Renal cortex interstitium (tissue), 11 donors: ENCODE data around the gene UVRAG. TPM values are rescaled to one million over a fixed set of nuclear protein-coding genes. Genes with fewer than 3 reads are reported as not detected.
"Not testable (repeated sequence)": the region's sequence is repeated elsewhere in the genome, so short reads cannot be mapped to it uniquely, and the experiment has no call there.

Source experiments
- DNase-seq, 11 donors: peaks; one replicate each; pipeline ENCODE4 v3.0.0-alpha.2; 2013; ENCODE audit warnings: low read depth in 9 of 11, low spot score in 4 of 11; ENCODE audit errors: extremely low read depth in 1 of 11
- polyA plus RNA-seq, 3 donors: library from polyadenylated mRNA; unstranded; fragments of 120-200 nt; gene quantifications; one replicate each; pipeline ENCODE4 v1.2.1, GENCODE V29; 2013; ENCODE audit not compliant: insufficient read length in 3 of 3

The UVRAG gene
- polyA plus RNA-seq, 3 donors = 15.4 to 18.1 (median 16.5) TPM

DNA sequence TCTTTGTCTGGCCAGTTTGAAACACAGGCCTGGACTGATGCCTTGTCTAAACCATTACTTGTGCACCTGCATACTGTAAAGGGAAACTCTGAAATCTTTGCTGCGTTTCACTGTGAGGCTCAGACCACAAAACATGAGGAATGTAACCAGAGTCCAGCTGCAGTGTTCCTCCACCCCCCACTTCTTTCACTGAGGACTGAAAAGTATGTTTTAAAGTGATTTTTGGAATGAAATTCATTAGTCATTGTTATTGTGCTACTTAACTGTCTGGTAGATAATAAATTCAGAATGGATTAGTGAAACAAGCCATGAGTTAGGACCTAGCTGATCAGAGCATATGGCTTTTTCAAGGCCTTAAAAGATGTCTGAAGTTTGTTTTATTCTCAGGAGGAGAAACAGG is 210.1 kb downstream of the UVRAG start:
- DNase-seq = peak in 10 of 11 donors; percentile 15 to 55 (median 34)

- no peak for DNase-seq
These were observed 210.8 kb downstream of the UVRAG start for GRCh38 chr11:76025817-76026216.

DNA sequence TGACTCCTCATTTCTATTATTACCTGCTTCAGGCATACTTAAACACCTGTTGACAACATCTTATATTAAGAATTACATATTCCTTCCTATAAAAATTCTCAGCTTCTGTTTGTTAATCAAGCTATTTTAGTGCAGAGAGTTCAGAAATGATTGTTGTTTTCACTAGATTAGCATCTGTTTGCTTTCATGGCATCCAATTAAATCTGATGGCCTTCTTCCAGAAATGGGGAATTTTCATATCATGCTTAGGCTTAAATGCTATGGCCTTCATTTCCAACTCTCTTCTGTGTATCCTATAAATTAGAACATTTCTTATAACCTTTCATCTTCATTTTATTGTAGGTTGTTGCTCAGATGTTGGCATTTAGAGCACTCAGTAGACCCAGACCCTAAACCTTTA is 211.3 kb downstream of the UVRAG start:
- no peak for DNase-seq

- no peak for DNase-seq
These were observed 211.9 kb downstream of the UVRAG start for GRCh38 chr11:76026862-76027261.

DNA sequence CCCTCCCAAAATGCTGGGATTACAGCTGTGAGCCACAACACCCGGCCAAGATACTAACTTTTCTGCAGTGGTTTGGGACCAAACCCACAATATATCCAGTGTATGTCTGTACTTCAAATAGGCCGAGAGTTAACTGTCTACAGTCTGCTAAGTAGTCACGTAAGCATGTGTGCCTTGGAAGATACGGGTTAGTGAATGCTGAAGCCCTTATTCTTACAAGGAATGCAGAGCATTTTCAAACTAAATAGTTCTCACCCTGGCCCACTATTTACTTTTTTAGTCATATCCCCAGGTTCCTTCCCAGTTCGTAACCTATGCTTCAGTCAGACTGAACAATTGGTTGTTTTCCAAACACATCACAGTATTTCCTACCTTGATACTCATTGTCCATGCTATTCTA is 215.3 kb downstream of the UVRAG start:
- DNase-seq = no peak

- no peak for DNase-seq
These were observed 216.1 kb downstream of the UVRAG start for GRCh38 chr11:76030968-76031590.

GRCh38 chr11:76033699-76034098 is 218.7 kb downstream of the UVRAG start:
- no peak for DNase-seq

DNA sequence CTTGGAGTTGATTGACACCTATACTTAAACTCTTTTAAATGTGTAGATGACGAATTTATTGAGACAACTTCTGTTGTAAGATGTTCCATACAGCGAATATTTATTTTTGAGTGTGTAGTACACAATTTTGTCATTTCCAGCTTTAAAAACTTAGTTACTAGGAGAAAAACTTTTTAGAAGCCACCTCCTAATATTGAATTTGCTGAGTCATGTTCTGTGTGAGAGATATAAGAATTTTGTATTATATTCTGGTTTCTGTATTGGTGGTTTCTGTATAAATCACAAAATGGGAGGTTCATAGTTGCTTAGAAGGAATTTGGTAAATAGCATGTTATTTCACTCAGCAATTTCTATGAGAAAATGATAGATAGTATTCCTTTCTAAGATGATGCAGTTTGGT is 220.0 kb downstream of the UVRAG start:
- DNase-seq = no peak

DNA sequence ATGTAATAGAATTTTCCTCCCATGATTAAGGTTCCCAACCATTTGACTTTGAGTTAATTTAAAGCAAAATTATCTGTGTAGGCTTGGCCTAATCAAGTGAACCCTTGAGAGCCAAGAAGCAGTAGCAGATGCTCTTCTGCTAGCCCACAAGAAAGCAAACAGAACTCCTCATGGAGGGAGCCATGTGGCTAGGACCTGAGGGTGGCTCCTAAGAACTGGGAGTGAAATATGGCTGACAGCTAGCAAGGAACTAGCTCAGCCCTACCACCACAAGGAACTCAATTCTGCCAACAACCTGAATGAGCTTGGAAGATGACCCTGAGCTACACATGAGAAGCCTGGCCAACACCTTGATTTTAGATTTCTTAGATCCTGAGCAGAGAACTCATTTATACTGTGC is 223.6 kb downstream of the UVRAG start:
- no peak for DNase-seq

DNA sequence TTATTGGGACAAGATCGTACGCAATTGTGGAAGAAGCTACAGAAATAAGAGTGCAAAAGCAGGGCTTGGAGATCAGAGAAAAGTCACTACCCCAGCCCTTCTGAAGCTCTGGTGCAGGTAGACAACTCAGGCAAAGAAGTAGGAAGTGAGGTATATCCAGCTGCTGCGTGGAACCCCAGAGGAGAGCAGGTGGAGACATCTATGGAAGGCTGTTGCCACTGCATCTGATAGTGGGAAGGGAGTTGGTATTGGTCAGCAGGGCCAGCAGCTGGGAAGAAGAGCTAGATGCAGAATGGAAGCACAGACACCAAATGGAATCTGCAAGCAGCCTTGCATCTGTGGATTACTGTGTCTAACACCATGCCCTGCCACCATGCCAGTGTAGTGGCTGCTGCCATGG is 226.2 kb downstream of the UVRAG start:
- DNase-seq = no peak

DNA sequence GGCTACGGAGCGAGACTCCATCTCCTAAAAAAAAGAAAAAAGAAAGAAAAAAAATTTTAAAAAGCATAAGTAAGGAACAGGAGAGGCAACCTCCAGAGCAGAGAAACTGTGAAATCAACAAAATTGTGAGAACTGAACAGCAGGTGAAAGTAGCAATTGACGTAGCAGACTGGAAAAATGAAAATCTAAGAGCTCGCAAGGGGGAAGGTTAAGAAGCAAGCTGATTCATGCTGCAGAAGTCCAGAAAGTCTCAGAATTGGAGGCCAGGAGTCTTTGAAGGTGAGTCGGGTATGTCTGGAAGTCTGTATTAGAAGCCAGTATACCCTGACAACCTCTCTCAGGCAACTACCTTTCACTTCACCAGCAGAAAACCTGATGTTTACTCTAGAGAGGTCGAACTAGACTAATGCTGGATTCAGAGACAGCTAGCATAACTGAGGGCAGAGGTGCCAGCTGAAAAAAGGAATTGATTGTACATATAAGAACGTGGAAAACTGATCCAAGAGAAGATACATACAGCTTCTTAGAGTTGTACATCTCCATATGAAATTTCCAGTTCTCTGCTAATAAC is 229.8 kb downstream of the UVRAG start:
- DNase-seq = no peak

- DNase-seq = no peak
These were observed 232.2 kb downstream of the UVRAG start for GRCh38 chr11:76047231-76047630.

GRCh38 chr11:76047766-76048165 is 232.8 kb downstream of the UVRAG start:
- peak in 2 of 11 donors; percentile 4 to 25 for DNase-seq

DNA sequence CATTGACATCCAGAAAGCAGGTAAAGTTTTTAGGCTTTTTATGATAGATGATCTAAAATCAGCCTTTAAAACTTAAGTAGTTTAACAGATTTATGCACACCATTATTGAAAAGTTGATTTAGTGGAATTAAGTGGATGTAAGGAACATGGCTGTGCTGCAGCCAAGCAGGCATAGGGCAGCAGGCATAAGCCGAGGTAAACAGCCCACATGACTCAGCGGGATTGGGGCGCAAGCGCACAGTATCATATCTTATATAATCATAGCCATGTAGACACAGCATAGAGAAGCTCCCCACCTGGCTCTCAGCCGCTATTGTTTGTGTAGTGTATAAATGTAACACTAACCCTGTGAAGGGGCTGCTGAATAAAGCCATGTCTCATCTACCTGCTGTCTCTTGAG is 233.8 kb downstream of the UVRAG start:
- peak in 2 of 11 donors; percentile 10 to 12 for DNase-seq

DNA sequence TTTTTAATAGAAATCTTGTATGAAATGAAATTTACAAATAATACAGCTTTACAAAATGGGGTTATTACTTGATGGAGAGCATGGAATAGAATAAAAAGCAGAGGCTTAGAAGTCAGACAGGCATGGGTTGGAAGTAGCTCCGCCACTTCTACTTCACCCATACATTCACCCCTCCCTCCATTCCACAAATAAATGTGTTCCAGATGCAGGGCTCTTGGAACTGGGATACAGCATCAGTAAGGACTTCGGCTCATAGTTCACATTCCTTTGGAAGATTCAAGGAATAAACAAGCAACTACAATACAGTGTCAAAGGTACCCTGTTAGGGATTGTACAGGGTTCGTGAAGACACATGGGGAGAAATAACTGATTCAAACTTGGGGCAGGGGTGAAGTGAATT is 234.5 kb downstream of the UVRAG start:
- no peak for DNase-seq

DNA sequence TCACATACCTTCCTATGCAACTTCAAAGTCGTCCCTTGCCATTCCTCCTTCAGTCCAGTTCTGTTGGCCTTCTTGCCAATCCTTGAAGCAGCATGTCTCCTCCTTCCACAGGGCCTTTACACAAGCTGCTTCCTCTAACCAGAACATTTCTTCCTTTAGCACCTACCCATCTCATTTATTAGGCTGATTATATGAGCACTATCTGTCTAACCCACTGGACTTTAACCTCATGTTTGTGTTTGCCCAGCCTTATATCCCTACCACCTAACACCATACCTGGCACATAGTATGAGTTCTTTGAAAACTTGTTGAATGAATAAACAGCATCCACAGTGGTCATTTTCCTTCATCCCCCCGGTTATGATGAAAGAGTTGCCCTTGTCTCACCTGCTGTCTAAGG is 236.9 kb downstream of the UVRAG start:
- DNase-seq = no peak

DNA sequence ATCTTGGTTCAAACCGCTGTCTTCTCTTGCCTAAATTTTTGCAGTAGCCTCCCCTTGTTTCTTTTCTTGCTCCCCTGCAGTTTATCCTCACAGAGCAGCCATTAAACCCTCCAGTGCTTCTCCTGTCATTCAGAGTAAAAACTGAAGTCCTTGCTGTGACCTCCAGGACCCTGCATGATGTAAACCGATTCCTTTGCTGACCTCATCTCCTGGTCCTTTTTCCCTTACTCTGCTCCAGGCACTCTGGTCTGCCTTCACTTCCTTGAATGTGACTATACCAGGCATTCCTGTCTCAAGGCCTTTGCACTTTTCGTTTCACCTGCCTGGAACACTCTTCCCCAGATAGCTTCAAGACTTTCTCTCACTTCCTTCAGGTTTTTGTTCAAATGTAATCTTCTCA is 239.3 kb downstream of the UVRAG start:
- no peak for DNase-seq

GRCh38 chr11:76056876-76057275 is 241.9 kb downstream of the UVRAG start:
- no peak for DNase-seq

DNA sequence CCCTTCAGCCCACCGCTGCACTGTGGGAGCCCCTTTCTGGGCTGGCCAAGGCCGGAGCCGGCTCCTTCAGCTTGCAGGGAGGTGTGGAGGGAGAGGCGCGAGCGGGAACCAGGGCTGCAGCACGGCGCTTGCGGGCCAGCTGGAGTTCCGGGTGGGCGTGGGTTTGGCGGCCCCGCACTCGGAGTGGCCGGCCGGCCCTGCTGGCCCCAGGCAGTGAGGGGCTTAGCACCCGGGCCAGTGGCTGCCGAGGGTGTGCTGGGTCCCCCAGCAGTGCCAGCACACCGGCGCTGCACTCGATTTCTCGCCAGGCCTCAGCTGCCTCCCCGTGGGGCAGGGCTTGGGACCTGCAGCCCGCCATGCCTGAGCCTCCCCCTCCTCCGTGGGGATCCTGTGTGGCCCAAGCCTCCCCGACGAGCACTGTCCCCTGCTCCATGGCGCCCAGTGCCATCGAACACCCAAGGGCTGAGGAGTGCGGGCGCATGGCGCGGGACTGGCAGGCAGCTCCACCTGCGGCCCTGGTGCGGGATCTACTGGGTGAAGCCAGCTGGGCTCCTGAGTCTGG is 245.5 kb downstream of the UVRAG start:
- not testable (repeated sequence) for DNase-seq

DNA sequence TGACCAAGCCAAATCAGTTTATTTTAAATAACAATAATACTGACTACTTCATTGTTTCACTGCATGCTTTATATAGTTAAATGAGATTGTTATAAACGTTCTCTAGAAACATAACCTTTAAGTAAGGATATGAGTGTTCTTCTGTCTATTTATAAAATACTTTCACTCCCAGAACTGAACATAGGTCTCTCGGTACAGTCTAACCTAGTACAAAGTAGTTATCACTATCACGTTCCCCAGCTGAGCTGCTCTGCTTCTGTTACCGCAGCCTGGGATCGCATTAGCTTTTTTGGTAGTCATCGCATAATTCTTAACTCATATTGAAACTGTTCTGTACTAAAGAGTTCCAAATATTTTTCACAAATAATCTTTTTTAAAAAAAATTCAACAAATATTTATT is 247.7 kb downstream of the UVRAG start:
- DNase-seq = no peak

DNA sequence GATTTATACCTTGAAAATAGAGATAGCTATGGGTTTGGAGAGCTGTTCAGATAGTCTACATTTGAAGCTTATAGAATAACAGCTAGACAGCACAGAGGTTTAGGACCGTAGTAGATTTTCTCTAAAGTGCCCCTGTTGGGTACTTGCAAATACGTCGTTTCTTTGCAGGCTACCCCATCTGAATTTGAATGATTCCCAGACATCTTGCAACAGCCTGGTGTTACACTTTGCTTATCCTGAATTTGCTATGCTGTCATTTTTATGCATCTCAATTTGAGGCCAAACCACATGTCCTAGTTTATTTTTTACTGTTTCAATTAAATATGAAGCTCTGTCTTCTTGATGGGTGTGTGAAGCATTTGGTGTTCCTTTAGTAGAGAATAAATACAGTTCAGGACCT is 249.2 kb downstream of the UVRAG start:
- no peak for DNase-seq
